Hepatocyte (in vitro differentiated cells): ENCODE results near the gene SNX2. TPM values are rescaled to one million over a fixed set of nuclear protein-coding genes. Genes with fewer than 3 reads are reported as not detected.

ENCODE experiments used
- DNase-seq: peaks from one replicate; pipeline ENCODE4 v3.0.0-alpha.2; 2016; ENCODE audit warnings: low spot score
- H2AFZ ChIP-seq: fragments of 200-600 bp; sonication (generic); 2 replicates; pipeline ENCODE4 v1.6.0; 2016; ENCODE audit warnings: antibody characterized with exemption, mild to moderate bottlenecking
- H3K27ac ChIP-seq: fragments of 200-600 bp; sonication (generic); 2 replicates; pipeline ENCODE4 v1.5.1; 2016; ENCODE audit warnings: mild to moderate bottlenecking
- H3K27me3 ChIP-seq: fragments of 200-600 bp; sonication (generic); 2 replicates; pipeline ENCODE4 v1.6.1; 2016
- H3K36me3 ChIP-seq: fragments of 200-600 bp; sonication (generic); replicated peaks from 2 replicates; pipeline ENCODE4 v1.5.1; 2016; ENCODE audit warnings: low read depth; ENCODE audit not compliant: insufficient read depth
- H3K4me1 ChIP-seq: fragments of 200-600 bp; sonication (generic); 2 replicates; pipeline ENCODE4 v1.5.1; 2016; ENCODE audit warnings: mild to moderate bottlenecking, moderate library complexity; ENCODE audit not compliant: insufficient read depth
- H3K4me2 ChIP-seq: fragments of 200-600 bp; sonication (generic); 2 replicates; pipeline ENCODE4 v1.6.0; 2016
- H3K4me3 ChIP-seq: fragments of 200-600 bp; sonication (generic); 2 replicates; pipeline ENCODE4 v1.5.1; 2016; ENCODE audit warnings: mild to moderate bottlenecking
- H3K79me2 ChIP-seq: fragments of 200-600 bp; sonication (generic); 2 replicates; pipeline ENCODE4 v1.6.0; 2017; ENCODE audit warnings: mild to moderate bottlenecking
- H3K9me2 ChIP-seq: fragments of 200-600 bp; sonication (generic); replicated peaks from 2 replicates; pipeline ENCODE4 v1.6.0; 2017; ENCODE audit warnings: mild to moderate bottlenecking; ENCODE audit not compliant: insufficient read depth
- H3K9me3 ChIP-seq: fragments of 200-600 bp; sonication (generic); 2 replicates; pipeline ENCODE4 v1.5.1; 2016; ENCODE audit warnings: low read depth, mild to moderate bottlenecking
- H4K20me1 ChIP-seq: fragments of 200-600 bp; sonication (generic); 2 replicates; pipeline ENCODE4 v1.6.0; 2016; ENCODE audit warnings: mild to moderate bottlenecking; ENCODE audit not compliant: insufficient read depth, poor library complexity, severe bottlenecking
- CTCF ChIP-seq: fragments of 200-600 bp; sonication (generic); IDR thresholded peaks from 2 replicates; pipeline ENCODE4 v1.5.1; 2016; ENCODE audit warnings: antibody characterized with exemption, mild to moderate bottlenecking; ENCODE audit not compliant: poor library complexity
- EZH2 ChIP-seq: fragments of 200-600 bp; sonication (generic); IDR thresholded peaks from 2 replicates; pipeline ENCODE4 v1.6.1; 2016; ENCODE audit warnings: antibody characterized with exemption, mild to moderate bottlenecking, borderline replicate concordance
- EZH2phosphoT487 ChIP-seq: fragments of 200-600 bp; sonication (generic); IDR thresholded peaks from one replicate; pipeline ENCODE4 v1.6.1; 2018; ENCODE audit warnings: antibody characterized with exemption, mild to moderate bottlenecking, low read depth, moderate library complexity; ENCODE audit not compliant: unreplicated experiment, severe bottlenecking
- WGBS: methylation state at CpG from one replicate; pipeline ENCODE4 v1.1.6; 2016; ENCODE audit warnings: low lambda C conversion rate; ENCODE audit errors: missing lambda C conversion rate; 5-methylcytosine and 5-hydroxymethylcytosine counted together
- polyA plus RNA-seq: library from polyadenylated mRNA; unstranded; fragments of >200 nt; fragmentation: Nextera tagmentation; extraction: Ambion mirVana; gene quantifications from 2 replicates; pipeline ENCODE4 v1.2.1, GENCODE V29; 2016
- total RNA-seq: library from RNA; depleted of rRNA; stranded (reverse); fragments of >200 nt; gene quantifications from 2 replicates; pipeline ENCODE4 v1.2.3, GENCODE V29; 2014

Gene SNX2
- total and polyA plus RNA-seq, 2 experiments from 2014 or later, result 99.5 to 107 TPM

- Histone ChIP-seq H3K79me2 (peaks cover 99% of the 10 kb centered on the region), H2AFZ (no peak overlapping the region), H3K4me3 (no peak overlapping the region), H3K36me3 (no peaks in the 10 kb centered on the region), H3K9me2 (no peaks in the 10 kb centered on the region), H3K27me3 (no peaks in the 10 kb centered on the region), H3K4me1 (no peaks in the 10 kb centered on the region), H3K9me3 (peaks cover 8% of the 10 kb centered on the region), H4K20me1 (peaks cover 46% of the 10 kb centered on the region), H3K27ac (no peak overlapping the region), H3K4me2 (no peak overlapping the region)
- DNase-seq, result no peak
- TF ChIP-seq EZH2 (no peak), EZH2phosphoT487 (no peak), CTCF (no peak)
These were observed 14.1 kb downstream of the SNX2 start for GRCh38 chr5:122788996-122789395.

DNA sequence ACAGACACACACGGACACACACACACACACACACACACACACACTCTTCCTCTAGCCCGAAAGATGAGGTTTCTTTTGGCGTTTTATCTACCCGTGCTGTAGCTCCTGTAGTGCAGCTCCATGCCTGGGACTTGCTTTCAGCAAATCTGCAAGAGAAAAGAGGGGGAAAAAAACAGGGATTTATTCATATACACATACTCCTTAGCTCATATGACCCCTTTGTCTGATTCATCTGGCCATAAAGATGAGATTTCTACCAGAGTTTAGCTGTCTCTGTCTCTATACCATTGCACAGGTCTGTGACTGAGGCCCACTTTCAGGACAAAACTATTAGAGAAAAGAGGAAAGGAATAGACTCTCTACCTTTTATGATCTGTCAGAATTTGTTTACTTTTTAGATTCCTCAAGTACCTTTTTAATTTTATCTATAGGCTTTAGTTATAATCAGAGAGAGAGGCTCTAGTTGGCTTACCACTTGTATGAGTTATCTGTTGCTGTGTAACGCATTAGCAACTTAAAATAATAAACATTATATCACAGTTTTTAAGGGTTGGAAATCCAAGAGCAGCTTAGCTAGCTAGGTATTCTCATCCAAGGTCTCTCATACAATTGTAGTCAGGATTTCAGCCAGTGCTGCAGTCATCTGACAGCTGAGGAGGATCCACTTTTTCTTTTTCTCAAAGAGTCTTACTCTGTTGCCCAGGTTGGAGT, 14.7 kb downstream of the SNX2 start:
- 86% methylated on average over 5 of the region's 5 CpGs for WGBS
- no peaks in the 10 kb centered on the region for H3K4me1 ChIP-seq
- no peak overlapping the region for H2AFZ ChIP-seq
- H3K4me2 ChIP-seq, result no peak overlapping the region
- H3K4me3 ChIP-seq, result no peak overlapping the region
- TF ChIP-seq EZH2, result no peak
- TF ChIP-seq EZH2phosphoT487, result no peak
- TF ChIP-seq CTCF, result no peak
- no peak overlapping the region for H3K27ac ChIP-seq
- H3K27me3 ChIP-seq, result no peaks in the 10 kb centered on the region
- peaks cover 44% of the 10 kb centered on the region for H4K20me1 ChIP-seq
- no peaks in the 10 kb centered on the region for H3K36me3 ChIP-seq
- no peaks in the 10 kb centered on the region for H3K9me2 ChIP-seq
- H3K79me2 ChIP-seq, result peaks cover 99% of the 10 kb centered on the region
- peaks cover 8% of the 10 kb centered on the region for H3K9me3 ChIP-seq
- no peak for DNase-seq

DNA sequence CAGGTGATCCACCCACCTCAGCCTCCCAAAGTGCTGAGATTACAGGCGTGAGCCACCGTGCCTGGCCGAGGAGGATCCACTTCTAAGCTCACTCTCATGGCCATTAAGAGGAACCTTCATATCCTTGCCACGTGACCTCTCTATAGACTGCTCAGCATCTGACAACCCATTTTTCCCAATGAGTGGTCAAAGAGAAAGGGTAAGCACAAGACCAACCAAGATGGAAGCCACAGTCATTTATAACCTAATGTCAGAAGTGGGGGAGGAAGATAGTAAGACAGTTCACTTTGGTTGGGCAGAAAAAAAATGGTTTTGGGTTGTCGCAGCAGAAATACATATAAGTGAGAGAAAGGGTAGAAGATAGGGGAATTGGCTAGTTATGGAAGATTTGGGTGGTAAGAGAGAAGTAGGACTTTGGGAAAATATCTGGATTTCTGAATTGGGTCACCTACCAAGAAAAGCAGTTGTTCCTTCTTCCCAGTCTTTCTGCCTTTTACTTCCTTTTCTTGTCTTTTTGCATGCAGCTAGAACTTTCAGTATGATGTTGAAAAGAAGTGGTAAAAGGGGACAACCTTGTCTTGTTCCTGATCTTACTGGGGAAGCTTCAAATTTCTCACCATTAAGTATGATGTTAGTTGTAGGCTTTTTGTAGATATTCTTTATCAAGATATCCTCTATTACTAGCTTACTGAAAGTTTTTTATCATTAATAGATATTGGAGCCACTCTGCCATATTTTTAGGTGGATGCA, 15.6 kb downstream of the SNX2 start:
- Histone ChIP-seq H3K4me1 (no peaks in the 10 kb centered on the region), H4K20me1 (peaks cover 48% of the 10 kb centered on the region), H3K4me2 (no peak overlapping the region), H3K36me3 (no peaks in the 10 kb centered on the region), H3K27ac (no peak overlapping the region), H3K9me3 (peaks cover 8% of the 10 kb centered on the region), H3K4me3 (no peak overlapping the region), H3K79me2 (peaks cover 99% of the 10 kb centered on the region), H3K27me3 (no peaks in the 10 kb centered on the region), H3K9me2 (no peaks in the 10 kb centered on the region), H2AFZ (no peak overlapping the region)
- 98% methylated on average over 5 of the region's 5 CpGs for WGBS
- no peak for TF ChIP-seq EZH2phosphoT487
- TF ChIP-seq EZH2, result no peak
- TF ChIP-seq CTCF, result no peak
- DNase-seq, result no peak
